Fibroblast of lung (primary cell): Measurements from ENCODE around the gene TKT. TPM values are rescaled to one million over a fixed set of nuclear protein-coding genes. Genes with fewer than 3 reads are reported as not detected.
A peak's percentile ranks its signal among the peaks of the same experiment; 100 is the strongest.

ENCODE experiments used
- DNase-seq, 2 donors: peaks; one replicate each; pipeline versions ENCODE4 v3.0.0 to v3.0.0-alpha.2; 2010; ENCODE audit warnings: low read depth in 2 of 2
- H2AFZ ChIP-seq: 2 replicates; pipeline ENCODE4 v1.5.1; 2012; ENCODE audit warnings: low read length, control low read depth, inconsistent platforms
- H3K27ac ChIP-seq: 2 replicates; pipeline ENCODE4 v1.5.1; 2011; ENCODE audit warnings: low read length, control low read depth; ENCODE audit not compliant: insufficient read depth
- H3K27me3 ChIP-seq: 2 replicates; pipeline ENCODE4 v1.5.1; 2011; ENCODE audit warnings: mild to moderate bottlenecking, low read length; ENCODE audit not compliant: control insufficient read depth, insufficient read depth
- H3K36me3 ChIP-seq: 2 replicates; pipeline ENCODE4 v1.5.1; 2011; ENCODE audit warnings: low read length; ENCODE audit not compliant: control insufficient read depth, insufficient read depth
- H3K4me1 ChIP-seq: 2 replicates; pipeline ENCODE4 v1.5.1; 2011; ENCODE audit warnings: low read length; ENCODE audit not compliant: control insufficient read depth, insufficient read depth; ENCODE audit errors: extremely low read depth
- H3K4me2 ChIP-seq: 2 replicates; pipeline ENCODE4 v1.5.1; 2011; ENCODE audit warnings: low read length, control low read depth; ENCODE audit not compliant: insufficient read depth; ENCODE audit errors: extremely low read depth
- H3K4me3 ChIP-seq, 4 experiments: fragments of 200-600 bp in 1 of 4; sonication (generic) in 1 of 4; replicated peaks in 1 of 4; 2 replicates each; pipeline ENCODE4 v1.5.1; 2011 to 2016; ENCODE audit warnings: low read length in 4 of 4, low read depth in 3 of 4, mild to moderate bottlenecking in 3 of 4, control low read depth in 2 of 4, inconsistent platforms in 1 of 4, mixed read lengths in 1 of 4; ENCODE audit not compliant: insufficient read depth in 1 of 4; ENCODE audit errors: control extremely low read depth in 1 of 4
- H3K79me2 ChIP-seq: 2 replicates; pipeline ENCODE4 v1.5.1; 2012; ENCODE audit warnings: mild to moderate bottlenecking, low read length, inconsistent platforms; ENCODE audit not compliant: control insufficient read depth, insufficient read depth
- H3K9ac ChIP-seq: 2 replicates; pipeline ENCODE4 v1.5.1; 2011; ENCODE audit warnings: mild to moderate bottlenecking, low read length, control low read depth; ENCODE audit not compliant: insufficient read depth
- H3K9me3 ChIP-seq: 2 replicates; pipeline ENCODE4 v1.5.1; 2012; ENCODE audit warnings: low read depth, low read length; ENCODE audit not compliant: control insufficient read depth, insufficient read depth
- H4K20me1 ChIP-seq: 2 replicates; pipeline ENCODE4 v1.5.1; 2011; ENCODE audit warnings: low read length; ENCODE audit not compliant: control insufficient read depth, insufficient read depth; ENCODE audit errors: extremely low read depth
- EZH2 ChIP-seq: IDR thresholded peaks from 2 replicates; pipeline ENCODE4 v1.5.1; 2012; ENCODE audit warnings: low read length, control low read depth, mild to moderate bottlenecking; ENCODE audit errors: missing control alignments
- polyA plus RNA-seq, 2 donors: library from polyadenylated mRNA; depleted of rRNA in 1 of 2; stranded (reverse) in 1 of 2; unstranded in 1 of 2; fragments of >200 nt; gene quantifications; 2 replicates each; pipeline ENCODE4 v1.2.1, GENCODE V29; 2011 to 2012; ENCODE audit warnings: missing spikeins in 1 of 2
- total RNA-seq: library from RNA; depleted of rRNA; stranded (reverse); fragments of >200 nt; gene quantifications from 2 replicates; pipeline ENCODE4 v1.2.1, GENCODE V29; 2014
- TF ChIP-seq, protein P1 (sequence below), 2 donors: IDR thresholded peaks in 1 of 2; conservative IDR thresholded peaks in 1 of 2; 1 replicate in 1 of 2; 2 replicates in 1 of 2; pipeline ENCODE4 v1.5.1; 2011 to 2012; ENCODE audit warnings: low read length in 2 of 2, control low read depth in 1 of 2, inconsistent platforms in 1 of 2, low read depth in 1 of 2, mild to moderate bottlenecking in 1 of 2

The TKT gene
- total and polyA plus RNA-seq, 2 donors (not counting 1 experiment from before 2014, with no cell fraction given), result 163 to 810 TPM

DNA sequence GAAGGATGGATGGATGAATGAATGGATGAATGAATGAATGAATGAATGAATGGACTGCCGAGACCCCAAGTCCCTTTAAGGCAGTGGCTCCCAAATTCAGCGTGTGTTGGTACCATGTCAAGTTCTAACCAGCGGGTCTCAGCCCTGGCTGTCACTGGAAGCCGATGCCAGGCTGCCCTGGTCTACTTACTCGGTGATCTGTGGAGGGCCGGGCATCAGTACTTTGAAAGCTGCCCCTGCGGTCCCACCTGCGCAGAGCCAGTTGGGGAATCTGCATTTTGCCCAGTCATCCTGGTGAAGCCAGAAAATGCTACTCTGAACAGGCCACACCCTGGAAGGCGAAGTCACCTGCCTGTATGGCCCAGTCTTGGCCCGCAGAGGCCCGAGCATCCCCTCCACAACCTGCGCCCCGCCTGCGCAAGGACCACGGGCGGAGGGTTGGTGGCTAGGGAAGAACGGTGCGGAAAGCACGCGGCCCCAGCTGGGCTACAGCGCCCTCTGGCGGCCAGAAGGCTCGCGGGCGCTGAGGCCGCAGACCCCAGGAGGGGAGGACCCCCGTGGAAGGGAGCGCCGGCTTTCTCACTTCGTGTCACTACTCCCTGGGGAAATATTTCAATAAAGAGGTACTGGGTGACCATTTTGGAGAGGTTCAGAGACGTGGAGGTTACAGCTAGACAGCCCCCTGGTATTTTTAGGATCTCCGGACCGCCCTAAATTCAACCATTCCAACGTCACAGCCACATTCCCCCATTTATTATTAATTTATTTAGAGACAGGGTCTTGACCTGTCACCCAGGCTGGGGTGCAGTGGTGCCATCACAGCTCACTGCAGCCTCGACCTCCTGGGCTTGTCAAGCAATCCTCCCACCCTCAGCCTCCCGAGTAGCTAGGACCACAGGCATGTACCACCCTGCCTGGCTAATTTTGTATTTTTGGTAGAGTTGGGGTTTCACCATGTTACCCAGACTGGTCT, 59.9 kb downstream of the TKT start:
- Histone ChIP-seq H3K9ac (no peak overlapping the region), H4K20me1 (no peaks in the 10 kb centered on the region), H3K27ac (no peak overlapping the region), H3K9me3 (no peaks in the 10 kb centered on the region), H3K27me3 (no peaks in the 10 kb centered on the region), H3K4me2 (peak overlapping the region; percentile 40), H3K79me2 (no peaks in the 10 kb centered on the region), H3K4me3 (no peak overlapping the region), H2AFZ (no peak overlapping the region), H3K36me3 (peaks cover 1% of the 10 kb centered on the region), H3K4me1 (peaks cover 9% of the 10 kb centered on the region)
- TF ChIP-seq, protein P1, sequence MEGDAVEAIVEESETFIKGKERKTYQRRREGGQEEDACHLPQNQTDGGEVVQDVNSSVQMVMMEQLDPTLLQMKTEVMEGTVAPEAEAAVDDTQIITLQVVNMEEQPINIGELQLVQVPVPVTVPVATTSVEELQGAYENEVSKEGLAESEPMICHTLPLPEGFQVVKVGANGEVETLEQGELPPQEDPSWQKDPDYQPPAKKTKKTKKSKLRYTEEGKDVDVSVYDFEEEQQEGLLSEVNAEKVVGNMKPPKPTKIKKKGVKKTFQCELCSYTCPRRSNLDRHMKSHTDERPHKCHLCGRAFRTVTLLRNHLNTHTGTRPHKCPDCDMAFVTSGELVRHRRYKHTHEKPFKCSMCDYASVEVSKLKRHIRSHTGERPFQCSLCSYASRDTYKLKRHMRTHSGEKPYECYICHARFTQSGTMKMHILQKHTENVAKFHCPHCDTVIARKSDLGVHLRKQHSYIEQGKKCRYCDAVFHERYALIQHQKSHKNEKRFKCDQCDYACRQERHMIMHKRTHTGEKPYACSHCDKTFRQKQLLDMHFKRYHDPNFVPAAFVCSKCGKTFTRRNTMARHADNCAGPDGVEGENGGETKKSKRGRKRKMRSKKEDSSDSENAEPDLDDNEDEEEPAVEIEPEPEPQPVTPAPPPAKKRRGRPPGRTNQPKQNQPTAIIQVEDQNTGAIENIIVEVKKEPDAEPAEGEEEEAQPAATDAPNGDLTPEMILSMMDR (conservative IDR thresholded peaks at IDR 0.05 in 1 of 2, IDR thresholded peaks at IDR 0.05 in 1 of 2; ENCODE audit: low read depth in 1 of 2, low read length in 2 of 2), result peak; percentile 90 to 95
- no peak for TF ChIP-seq EZH2
- DNase-seq, result peak; percentile 23 to 34

DNA sequence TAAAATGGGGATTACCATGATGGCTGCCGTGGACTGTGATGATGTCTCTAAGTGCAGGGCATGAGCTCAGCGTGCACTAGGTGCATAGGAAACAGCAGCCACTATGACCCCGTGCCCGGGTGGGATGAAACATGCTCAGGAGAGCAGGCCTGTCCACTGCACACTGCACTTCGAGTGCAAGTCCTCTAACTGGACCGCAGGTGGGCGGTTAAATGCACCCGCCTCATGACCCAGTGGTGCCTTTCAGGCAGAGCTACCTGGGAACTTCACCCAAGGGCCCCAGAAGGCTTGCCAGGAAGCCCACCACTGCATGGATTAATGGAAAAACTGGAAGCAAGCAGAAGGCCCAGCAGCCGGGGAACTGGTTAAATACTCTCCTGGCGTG, 60.8 kb downstream of the TKT start:
- no peak overlapping the region for H3K9ac ChIP-seq
- peaks cover 9% of the 10 kb centered on the region for H3K4me1 ChIP-seq
- H3K79me2 ChIP-seq, result no peaks in the 10 kb centered on the region
- H3K27ac ChIP-seq, result no peak overlapping the region
- no peak overlapping the region for H3K4me2 ChIP-seq
- H3K36me3 ChIP-seq, result peaks cover 1% of the 10 kb centered on the region
- H2AFZ ChIP-seq, result no peak overlapping the region
- TF ChIP-seq EZH2, result no peak
- TF ChIP-seq, protein P1 (conservative IDR thresholded peaks at IDR 0.05 in 1 of 2, IDR thresholded peaks at IDR 0.05 in 1 of 2; ENCODE audit: low read depth in 1 of 2, low read length in 2 of 2), result no peak
- H4K20me1 ChIP-seq, result no peaks in the 10 kb centered on the region
- no peak for DNase-seq
- no peak overlapping the region for H3K4me3 ChIP-seq
- no peaks in the 10 kb centered on the region for H3K27me3 ChIP-seq
- no peaks in the 10 kb centered on the region for H3K9me3 ChIP-seq

DNA sequence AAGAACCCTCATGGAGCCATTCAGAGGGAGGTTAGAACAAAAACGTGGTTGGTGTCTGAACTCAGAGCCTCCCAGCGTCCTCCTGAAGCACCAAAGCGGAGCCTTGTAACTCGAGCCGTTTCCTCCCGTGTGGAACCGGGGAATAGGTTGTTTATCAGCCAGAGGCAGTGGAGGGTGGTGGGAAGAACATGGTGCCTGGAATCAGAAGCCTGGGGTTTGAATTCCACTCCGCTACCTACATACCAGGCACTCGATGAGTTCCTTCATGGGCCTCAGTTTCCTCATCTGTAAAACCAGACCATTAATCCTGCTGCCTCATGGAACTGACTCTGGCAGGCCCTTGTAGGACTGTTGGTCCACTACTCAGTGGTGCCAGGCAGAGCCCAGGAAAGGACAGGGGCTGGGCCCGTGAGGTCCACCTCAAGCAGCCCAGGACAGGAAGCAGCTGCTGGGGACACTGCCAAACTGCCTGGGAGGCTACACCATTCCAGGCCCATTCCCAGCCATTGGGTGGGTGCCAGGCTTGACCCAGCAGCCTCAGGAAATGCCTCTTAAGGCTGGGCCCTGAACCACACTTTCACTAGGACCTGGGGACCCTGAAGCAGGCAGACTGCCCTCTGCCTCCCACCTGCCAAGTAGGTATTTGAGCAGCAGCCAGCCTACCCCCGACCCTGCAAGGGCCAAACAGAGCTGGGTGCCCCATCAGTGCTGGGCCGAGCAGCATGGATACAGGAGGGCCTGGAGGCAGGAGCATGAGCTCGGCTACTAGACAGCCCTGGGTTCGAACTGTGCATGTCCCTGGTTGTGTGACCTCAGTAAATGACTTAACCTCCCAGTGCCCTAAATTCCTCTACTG, 61.4 kb downstream of the TKT start:
- H3K9me3 ChIP-seq, result no peaks in the 10 kb centered on the region
- H3K4me3 ChIP-seq, result no peak overlapping the region
- peaks cover 9% of the 10 kb centered on the region for H3K4me1 ChIP-seq
- no peaks in the 10 kb centered on the region for H4K20me1 ChIP-seq
- H2AFZ ChIP-seq, result no peak overlapping the region
- peak; percentile 47 to 50 for DNase-seq
- peaks cover 4% of the 10 kb centered on the region for H3K36me3 ChIP-seq
- no peak overlapping the region for H3K27ac ChIP-seq
- no peaks in the 10 kb centered on the region for H3K27me3 ChIP-seq
- no peaks in the 10 kb centered on the region for H3K79me2 ChIP-seq
- H3K9ac ChIP-seq, result no peak overlapping the region
- H3K4me2 ChIP-seq, result no peak overlapping the region
- TF ChIP-seq, protein P1 (conservative IDR thresholded peaks at IDR 0.05 in 1 of 2, IDR thresholded peaks at IDR 0.05 in 1 of 2; ENCODE audit: low read depth in 1 of 2, low read length in 2 of 2), result no peak
- TF ChIP-seq EZH2, result no peak
